Sciatic nerve (tissue), 2 donors: ENCODE data around the gene FMN2. TPM values are rescaled to one million over a fixed set of nuclear protein-coding genes. Genes with fewer than 3 reads are reported as not detected.
"Not testable (repeated sequence)": the region's sequence is repeated elsewhere in the genome, so short reads cannot be mapped to it uniquely, and the experiment has no call there.

ENCODE experiments used
- ATAC-seq: fragments of 200-7000 bp; cut with Tn5 transposase; one replicate; pipeline ENCODE4 v1.9.1; 2020; ENCODE audit warnings: mild to moderate bottlenecking, moderate library complexity
- DNase-seq: peaks from one replicate; pipeline ENCODE4 v3.0.0-alpha.2; 2020; ENCODE audit warnings: low spot score
- intact Hi-C: fragments of 100-400 bp; cut with DNase I; formaldehyde crosslinking; loops from one replicate; pipeline ENCODE4 v1.14.2; 2022
- total RNA-seq: library from RNA; stranded (reverse); fragmentation: NEBNext Ultra II Directional; extraction: Animal tissue kit (Norgen Biotek cat#: 25700); gene quantifications from one replicate; pipeline ENCODE4 v1.2.1, GENCODE V29; 2021
- donor health status: DM: no; HTN: no; CAD: no.
- donor health status: DM: no; HTN: no; CAD: no.

FMN2 gene
- total RNA-seq, 1 donor from 2014 or later = 60.1 TPM

GRCh38 chr1:240178366-240178765, 86.7 kb downstream of the FMN2 start:
- ATAC-seq (no peak), DNase-seq (no peak)
- intact Hi-C loops = no loop called here

GRCh38 chr1:240184682-240185081, 93.0 kb downstream of the FMN2 start:
- ATAC-seq, DNase-seq, intact Hi-C loops: not testable (repeated sequence)

- ATAC-seq = no peak
- intact Hi-C loops = no loop called here
- no peak for DNase-seq
Measured at GRCh38 chr1:240188139-240188538, 96.5 kb downstream of the FMN2 start.

- no peak for ATAC-seq
- intact Hi-C loops = no loop called here
- no peak for DNase-seq
Measured at GRCh38 chr1:240189386-240189989, 97.8 kb downstream of the FMN2 start.

GRCh38 chr1:240190881-240191401, 99.3 kb downstream of the FMN2 start:
- no peak for DNase-seq
- intact Hi-C loops = loop anchor here (5.0 kb wide), 1 partner anchor 501 kb away; no protein-coding TSS in a partner anchor
- ATAC-seq = peak; percentile 88

GRCh38 chr1:240192851-240193250, 101.2 kb downstream of the FMN2 start:
- ATAC-seq (no peak), DNase-seq (no peak)
- intact Hi-C loops = loop anchor here (5.0 kb wide), 1 partner anchor 499 kb away; no protein-coding TSS in a partner anchor

GRCh38 chr1:240193679-240194078, 102.0 kb downstream of the FMN2 start:
- ATAC-seq = no peak
- intact Hi-C loops = loop anchor here (5.0 kb wide), 1 partner anchor 499 kb away; no protein-coding TSS in a partner anchor

GRCh38 chr1:240194120-240194519, 102.4 kb downstream of the FMN2 start:
- DNase-seq = no peak
- intact Hi-C loops = loop anchor here (5.0 kb wide), 1 partner anchor 498 kb away; no protein-coding TSS in a partner anchor
- no peak for ATAC-seq

More at GRCh38 chr1:240193679-240194078, 102.0 kb downstream of the FMN2 start:
- DNase-seq = no peak

- intact Hi-C loops = no loop called here
- DNase-seq = no peak
- ATAC-seq = no peak
Measured at GRCh38 chr1:240198376-240198775, 106.7 kb downstream of the FMN2 start.

- intact Hi-C loops = no loop called here
- no peak for DNase-seq
- no peak for ATAC-seq
Measured at GRCh38 chr1:240199758-240200645, 108.3 kb downstream of the FMN2 start.

- ATAC-seq (no peak), DNase-seq (no peak)
- intact Hi-C loops = no loop called here
Measured at GRCh38 chr1:240201931-240202330, 110.2 kb downstream of the FMN2 start.

GRCh38 chr1:240207073-240207709, 115.5 kb downstream of the FMN2 start:
- ATAC-seq (no peak), DNase-seq (no peak)
- intact Hi-C loops = no loop called here

GRCh38 chr1:240210026-240210425, 118.3 kb downstream of the FMN2 start:
- ATAC-seq (no peak), DNase-seq (no peak)
- intact Hi-C loops = no loop called here

GRCh38 chr1:240212556-240212955, 120.9 kb downstream of the FMN2 start:
- DNase-seq (no peak), ATAC-seq (no peak)
- intact Hi-C loops = no loop called here

GRCh38 chr1:240217403-240217802, 125.7 kb downstream of the FMN2 start:
- intact Hi-C loops = no loop called here
- no peak for ATAC-seq
- no peak for DNase-seq

- DNase-seq (no peak), ATAC-seq (no peak)
- intact Hi-C loops = no loop called here
Measured at GRCh38 chr1:240219104-240219503, 127.4 kb downstream of the FMN2 start.

- DNase-seq (no peak), ATAC-seq (no peak)
- intact Hi-C loops = no loop called here
Measured at GRCh38 chr1:240226102-240226501, 134.4 kb downstream of the FMN2 start.

- ATAC-seq (no peak), DNase-seq (no peak)
- intact Hi-C loops = no loop called here
Measured at GRCh38 chr1:240230816-240231215, 139.1 kb downstream of the FMN2 start.

- ATAC-seq = no peak
- no peak for DNase-seq
- intact Hi-C loops = no loop called here
Measured at GRCh38 chr1:240232530-240232929, 140.8 kb downstream of the FMN2 start.
